ENCODE measurements around the gene FLNB.

The FLNB gene

GRCh38 chr3:58150810-58151199 lies 142.6 kb downstream of the FLNB start:
- no peak for TF ChIP-seq CTCF (IDR thresholded peaks at IDR 0.05)

- no peak for TF ChIP-seq CTCF (IDR thresholded peaks at IDR 0.05)
Observed at GRCh38 chr3:58151637-58152036, 143.4 kb downstream of the FLNB start.

- TF ChIP-seq CTCF (IDR thresholded peaks at IDR 0.05): no peak
Observed at GRCh38 chr3:58152225-58153015, 144.2 kb downstream of the FLNB start.

GRCh38 chr3:58153371-58153770 lies 145.1 kb downstream of the FLNB start:
- no peak for TF ChIP-seq CTCF (IDR thresholded peaks at IDR 0.05)

- TF ChIP-seq CTCF (IDR thresholded peaks at IDR 0.05): no peak
Observed at GRCh38 chr3:58154626-58155449, 146.6 kb downstream of the FLNB start.

- TF ChIP-seq CTCF (IDR thresholded peaks at IDR 0.05): no peak
Observed at GRCh38 chr3:58155838-58156237, 147.6 kb downstream of the FLNB start.

GRCh38 chr3:58157700-58158099 lies 149.5 kb downstream of the FLNB start:
- no peak for TF ChIP-seq CTCF (IDR thresholded peaks at IDR 0.05)

Measured in LNCAP (cell line).